GM12864 (cell line): ENCODE data around the gene ZC3H11A.

Experiments used
- DNase-seq: peaks from one replicate; pipeline ENCODE4 v3.0.0-alpha.2; 2011; ENCODE audit warnings: low read depth
- H3K4me3 ChIP-seq: 2 replicates; pipeline ENCODE4 v1.5.1; 2011; ENCODE audit warnings: mild to moderate bottlenecking, low read depth, low read length, control low read depth
- CTCF ChIP-seq: IDR thresholded peaks from 2 replicates; pipeline ENCODE4 v1.5.1; 2011; ENCODE audit warnings: low read depth, mild to moderate bottlenecking, moderate library complexity, low read length, control low read depth, inconsistent platforms; ENCODE audit errors: missing control alignments

The ZC3H11A gene

GRCh38 chr1:203797216-203797615 is 1.8 kb downstream of the ZC3H11A start:
- no peak for DNase-seq
- H3K4me3 ChIP-seq, result peak overlapping the region; percentile 90; the same call in 1 of the 2 replicates
- no peak for TF ChIP-seq CTCF

DNA sequence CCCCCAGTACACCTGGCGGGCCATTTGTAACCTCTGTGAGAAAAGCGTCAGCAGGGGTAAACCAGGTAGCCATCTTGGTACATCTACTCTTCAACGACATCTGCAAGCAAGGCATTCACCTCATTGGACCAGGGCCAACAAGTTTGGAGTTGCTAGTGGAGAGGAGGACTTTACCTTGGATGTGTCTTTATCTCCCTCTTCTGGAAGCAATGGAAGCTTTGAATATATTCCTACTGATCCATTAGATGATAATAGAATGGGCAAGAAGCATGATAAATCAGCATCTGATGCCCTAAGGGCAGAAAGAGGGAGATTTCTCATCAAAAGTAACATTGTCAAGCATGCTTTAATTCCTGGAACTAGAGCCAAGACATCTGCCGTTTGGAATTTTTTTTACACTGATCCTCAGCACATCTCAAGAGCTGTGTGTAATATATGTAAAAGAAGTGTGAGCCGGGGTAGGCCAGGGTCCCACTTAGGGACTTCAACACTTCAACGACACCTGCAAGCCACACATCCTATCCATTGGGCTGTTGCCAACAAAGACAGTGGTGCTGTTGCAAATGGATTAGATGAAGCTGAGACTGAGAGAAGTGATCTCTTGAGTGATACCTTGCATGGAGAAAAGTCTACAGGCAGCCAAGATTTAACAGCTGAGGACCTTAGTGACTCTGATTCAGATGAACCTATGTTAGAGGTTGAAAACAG is 2.7 kb downstream of the ZC3H11A start:
- no peak overlapping the region for H3K4me3 ChIP-seq
- TF ChIP-seq CTCF, result no peak
- no peak for DNase-seq

GRCh38 chr1:203799157-203799556 is 3.7 kb downstream of the ZC3H11A start:
- H3K4me3 ChIP-seq, result no peak overlapping the region
- no peak for TF ChIP-seq CTCF
- no peak for DNase-seq

GRCh38 chr1:203799971-203800370 is 4.5 kb downstream of the ZC3H11A start:
- no peak overlapping the region for H3K4me3 ChIP-seq
- TF ChIP-seq CTCF, result no peak
- no peak for DNase-seq

DNA sequence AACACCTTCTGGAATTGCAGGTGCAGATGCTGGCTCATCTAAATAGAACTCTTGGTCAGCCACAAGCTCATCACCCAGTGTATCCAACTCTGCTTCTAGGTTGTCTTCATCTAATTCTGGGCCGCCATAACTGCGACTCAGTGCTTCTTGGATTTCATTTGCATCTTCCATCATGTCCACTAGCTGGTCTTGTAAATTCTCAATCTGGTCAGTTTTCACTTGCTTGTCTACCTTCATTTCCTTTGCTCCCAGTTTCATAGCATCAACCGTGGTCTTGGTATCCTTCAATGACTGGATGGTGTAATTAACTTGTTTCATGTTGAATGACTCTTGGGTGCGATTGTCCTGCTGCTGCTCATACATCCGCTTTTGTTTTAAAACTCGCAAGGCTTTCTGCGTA is 10.3 kb downstream of the ZC3H11A start:
- no peak for TF ChIP-seq CTCF
- H3K4me3 ChIP-seq, result no peak overlapping the region
- DNase-seq, result no peak

DNA sequence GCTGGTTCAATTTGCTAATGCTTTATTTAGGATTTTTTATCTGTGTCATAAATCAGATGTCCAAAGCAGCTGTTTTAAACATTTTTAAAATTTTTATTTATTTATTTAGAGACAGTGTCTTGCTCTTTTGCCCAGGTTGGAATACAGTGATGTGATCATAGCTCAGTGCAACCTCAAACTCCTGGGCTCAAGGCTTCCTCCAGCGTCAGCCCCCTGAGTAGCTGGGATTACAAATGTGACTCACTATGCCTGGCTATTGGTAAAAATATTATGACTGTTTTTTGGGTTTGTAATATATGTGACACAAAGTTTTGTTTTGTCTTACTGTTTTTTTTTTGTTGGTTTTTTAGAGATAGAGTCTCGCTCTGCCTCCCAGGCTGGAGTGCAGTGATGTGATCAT is 11.8 kb downstream of the ZC3H11A start:
- no peak for TF ChIP-seq CTCF
- no peak overlapping the region for H3K4me3 ChIP-seq
- no peak for DNase-seq

DNA sequence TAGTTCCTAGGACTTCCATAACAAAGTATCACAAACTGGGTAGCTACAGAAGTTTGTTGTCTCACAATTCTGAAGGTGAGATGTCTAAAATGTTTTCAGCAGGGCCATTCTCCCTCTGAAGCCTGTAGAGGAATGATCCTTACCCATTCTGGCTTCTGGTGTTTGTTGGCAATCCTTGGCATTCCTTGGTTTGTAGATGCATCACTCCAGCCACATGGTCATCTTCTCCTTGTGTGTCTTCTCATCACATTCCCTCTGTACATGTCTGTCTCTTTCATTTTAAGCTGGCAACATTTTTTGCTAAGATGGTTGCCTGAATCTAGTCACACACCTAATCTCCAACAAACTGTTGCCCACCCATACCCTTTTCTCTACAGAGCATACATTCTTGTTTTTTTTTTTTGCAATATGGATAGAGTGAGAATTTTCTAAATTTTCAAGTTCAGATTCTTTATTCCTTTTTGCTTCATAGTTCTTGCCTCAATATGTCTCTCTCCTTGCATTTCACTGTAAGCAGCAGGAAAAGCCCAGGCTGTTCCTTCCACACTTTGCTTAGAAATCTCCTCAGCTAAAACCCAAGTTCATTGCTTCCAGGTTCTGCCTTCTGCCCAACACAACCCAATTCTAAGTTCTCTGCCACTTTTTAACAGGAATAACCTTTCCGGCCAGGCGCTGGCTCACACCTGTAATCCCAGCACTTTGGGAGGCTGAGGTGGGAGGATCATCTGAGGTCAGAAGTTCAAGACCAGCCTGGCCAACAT is 18.3 kb downstream of the ZC3H11A start:
- no peak for DNase-seq
- no peak for TF ChIP-seq CTCF
- H3K4me3 ChIP-seq, result no peak overlapping the region
